CD4-positive, alpha-beta T cell treated with Interleukin-2 at 100 ng/mL for 4 hours (primary cell): ENCODE measurements around the gene SERPINA1.

Experiments used
- DNase-seq: peaks from one replicate; pipeline ENCODE4 v3.0.0-alpha.2; 2020; ENCODE audit warnings: low spot score

SERPINA1 gene

DNA sequence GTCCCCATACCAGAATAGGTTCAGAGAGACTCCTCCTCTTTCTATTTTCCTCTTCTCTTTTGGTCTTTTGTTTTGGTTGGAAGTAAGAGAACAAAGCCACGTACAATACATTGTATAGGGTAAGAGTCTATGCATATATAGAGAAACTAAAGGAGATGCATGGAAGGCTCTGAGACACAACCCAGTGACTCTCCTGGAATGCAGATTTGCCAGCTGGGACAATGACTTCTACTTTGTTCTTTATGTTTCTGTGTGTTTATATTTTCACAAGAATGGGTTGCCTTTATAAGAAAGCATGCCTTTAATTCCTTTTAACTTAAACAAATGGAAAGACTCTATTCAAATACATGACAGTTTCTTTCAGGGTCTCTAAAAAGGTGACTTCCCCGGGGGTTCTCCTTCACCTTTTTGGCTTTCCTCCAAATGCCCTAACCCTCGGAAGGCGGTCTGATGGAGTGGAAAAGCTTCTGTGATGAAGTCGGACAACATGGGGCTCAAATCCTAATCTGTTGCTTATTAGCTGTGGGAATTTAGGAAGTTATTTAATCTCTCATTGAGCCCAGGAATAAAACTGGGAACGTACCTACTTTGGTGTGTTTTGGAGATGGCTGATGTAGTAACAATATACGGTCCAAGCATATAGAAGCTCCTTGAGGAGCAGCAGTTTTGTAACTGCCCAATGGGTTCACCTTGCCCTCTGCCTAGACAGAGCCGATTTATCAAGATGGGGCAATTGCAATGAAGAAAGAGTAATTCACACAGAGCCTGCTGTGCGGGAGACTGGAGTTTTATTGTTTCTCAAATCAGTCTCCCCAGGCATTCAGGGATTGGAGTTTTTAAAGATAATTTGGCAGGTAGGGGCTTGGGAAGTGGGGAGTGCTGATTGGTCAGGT lies 9.1 kb upstream of the SERPINA1 start:
- no peak for DNase-seq

DNA sequence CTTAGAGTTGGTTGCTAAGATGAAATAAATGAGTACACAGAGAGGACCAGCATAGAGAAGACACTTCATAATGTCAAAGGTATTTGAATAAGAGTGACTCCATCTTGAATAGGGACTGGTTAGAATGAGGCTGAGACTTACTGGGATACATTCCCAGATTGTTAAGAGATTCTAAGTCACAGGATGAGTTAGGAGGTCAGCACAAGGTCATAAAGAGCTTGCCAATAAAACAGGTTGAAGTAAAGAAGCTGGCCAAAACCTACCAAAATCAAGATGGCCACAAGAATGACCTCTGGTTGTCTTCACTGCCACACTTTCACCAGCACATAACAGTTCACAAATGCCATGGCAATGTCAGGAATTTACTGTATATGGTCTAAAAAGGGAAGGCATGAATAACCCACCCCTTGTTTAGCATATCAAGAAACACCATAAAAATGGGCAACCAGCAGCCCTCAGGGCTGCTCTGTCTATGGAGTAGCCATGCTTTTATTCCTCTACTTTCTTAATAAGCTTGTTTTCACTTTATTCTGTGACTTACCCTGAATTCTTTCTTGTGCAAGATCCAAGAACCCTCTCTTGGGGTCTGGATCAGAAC lies 8.3 kb upstream of the SERPINA1 start:
- DNase-seq = no peak

- DNase-seq = no peak
These were observed 7.6 kb upstream of the SERPINA1 start for GRCh38 chr14:94395888-94396574.

DNA sequence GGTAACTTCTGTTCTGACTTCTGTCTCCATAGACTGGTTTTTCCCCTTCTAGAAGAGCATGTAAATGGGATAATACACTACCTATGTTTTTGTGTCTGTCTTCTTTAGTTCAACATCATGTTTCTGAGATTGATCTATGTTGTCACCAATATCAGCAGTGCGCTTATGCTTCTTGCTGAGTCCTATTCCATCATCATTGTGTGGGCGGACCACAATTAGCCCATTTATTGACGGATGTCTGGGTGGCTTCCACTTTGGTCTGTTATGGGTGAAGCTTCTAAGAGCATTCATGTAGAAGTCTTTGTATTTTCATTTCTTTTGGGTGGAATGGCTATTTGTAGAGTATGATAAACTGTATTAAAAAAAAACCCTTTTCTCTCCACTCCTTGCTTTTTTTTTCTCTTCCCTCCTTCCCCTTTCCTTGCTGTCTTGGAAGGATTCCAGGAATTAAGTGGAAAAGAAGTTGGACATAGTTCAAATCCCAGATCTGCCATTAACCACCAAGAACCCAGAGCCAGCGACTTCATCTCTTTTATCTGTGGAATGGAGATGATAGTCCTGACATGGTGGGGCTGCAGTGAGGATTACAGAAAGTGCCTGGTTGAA lies 7.0 kb upstream of the SERPINA1 start:
- DNase-seq = no peak

- DNase-seq = peak; percentile 5
These were observed 6.3 kb upstream of the SERPINA1 start for GRCh38 chr14:94394581-94395207.

GRCh38 chr14:94394025-94394493 lies 5.7 kb upstream of the SERPINA1 start:
- DNase-seq = no peak

DNA sequence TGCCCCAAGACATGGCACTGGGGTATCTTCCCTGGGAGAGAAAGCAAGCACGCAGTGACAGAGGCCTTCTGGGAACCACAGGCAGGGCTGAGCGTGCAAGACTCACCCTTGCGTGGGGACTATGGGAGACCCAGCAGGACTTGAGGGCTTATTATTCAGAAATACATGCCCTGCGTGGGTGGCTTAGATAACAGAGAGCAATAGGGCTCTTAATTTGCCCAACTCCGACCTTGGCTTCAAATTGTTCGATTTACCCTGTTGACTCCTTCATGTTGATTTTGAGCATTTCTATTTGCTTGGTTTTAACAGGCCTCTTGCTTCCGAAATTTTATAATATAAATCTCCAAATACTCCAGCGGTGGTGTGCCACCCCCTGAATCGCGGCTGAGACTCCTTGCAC lies 5.1 kb upstream of the SERPINA1 start:
- no peak for DNase-seq

- DNase-seq = peak; percentile 37
These were observed 4.1 kb upstream of the SERPINA1 start for GRCh38 chr14:94392510-94392935.

DNA sequence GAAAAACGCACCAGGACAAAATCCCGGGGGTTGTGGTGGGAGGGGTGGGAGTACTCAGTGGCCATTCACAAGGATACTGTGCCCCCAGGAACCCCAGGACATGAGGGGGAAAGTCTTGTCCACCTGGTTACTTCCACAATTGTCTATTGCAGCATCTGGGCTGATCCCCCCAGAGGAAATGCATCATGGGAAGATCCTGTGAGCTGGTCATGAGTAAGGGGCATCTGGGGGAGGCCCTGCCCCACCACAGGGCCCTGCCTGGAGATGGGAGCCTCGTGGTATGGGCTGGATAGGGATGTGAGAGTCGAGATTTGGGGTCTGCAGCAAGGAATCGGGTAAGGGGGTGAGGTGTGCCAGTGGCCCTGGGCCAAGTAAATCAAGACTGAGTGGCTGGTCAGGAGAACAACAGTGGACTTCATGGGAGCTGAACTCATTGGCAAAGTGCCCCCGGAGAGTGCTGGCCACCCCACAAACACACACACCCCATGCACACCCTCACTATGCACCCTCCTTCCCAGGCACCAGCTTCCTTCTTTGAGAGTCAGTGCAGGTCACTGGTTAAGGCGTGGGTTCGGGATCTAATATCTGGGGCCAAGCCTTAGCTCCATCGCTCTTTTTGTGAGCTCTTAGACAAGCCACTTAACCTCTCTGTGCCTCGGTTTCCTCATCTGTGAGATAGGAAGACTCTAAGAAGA lies 3.0 kb upstream of the SERPINA1 start:
- no peak for DNase-seq

DNA sequence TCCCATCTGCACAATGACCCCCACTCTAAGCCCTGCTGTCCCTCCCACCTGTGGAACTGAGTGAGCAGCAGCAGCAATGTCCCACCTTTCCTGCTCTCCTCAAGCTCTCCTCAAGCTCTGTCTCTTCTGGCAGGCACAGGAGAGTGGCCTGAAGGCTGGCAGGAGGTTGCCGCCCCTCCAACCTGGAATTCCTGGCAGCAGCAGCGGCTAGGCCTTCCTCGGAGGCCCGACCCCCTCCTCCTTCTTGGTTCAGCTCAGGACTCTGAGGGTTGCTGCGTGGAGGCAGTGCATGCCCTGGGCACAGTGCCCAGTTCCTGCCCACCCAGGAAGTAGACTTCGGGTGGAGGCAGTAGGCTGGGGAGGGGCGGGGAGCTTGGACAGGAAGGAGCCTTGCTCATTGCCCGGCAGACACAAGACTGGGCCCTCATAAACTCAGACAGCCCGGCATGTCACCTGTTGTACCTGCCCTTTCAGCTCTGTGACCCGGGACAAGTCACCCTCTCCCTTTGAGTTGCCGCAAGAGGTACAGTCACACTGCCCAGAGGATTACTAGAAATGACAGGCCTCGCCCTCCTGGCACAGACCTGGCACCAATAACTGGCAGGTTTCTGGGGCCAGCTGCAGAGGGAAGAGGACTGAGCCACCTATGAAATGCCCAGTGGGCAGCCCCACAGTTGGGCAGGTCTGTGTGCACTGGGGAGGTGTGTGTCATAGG lies 2.1 kb upstream of the SERPINA1 start:
- DNase-seq = no peak

GRCh38 chr14:94389731-94390371 lies 1.4 kb upstream of the SERPINA1 start:
- DNase-seq = no peak

DNA sequence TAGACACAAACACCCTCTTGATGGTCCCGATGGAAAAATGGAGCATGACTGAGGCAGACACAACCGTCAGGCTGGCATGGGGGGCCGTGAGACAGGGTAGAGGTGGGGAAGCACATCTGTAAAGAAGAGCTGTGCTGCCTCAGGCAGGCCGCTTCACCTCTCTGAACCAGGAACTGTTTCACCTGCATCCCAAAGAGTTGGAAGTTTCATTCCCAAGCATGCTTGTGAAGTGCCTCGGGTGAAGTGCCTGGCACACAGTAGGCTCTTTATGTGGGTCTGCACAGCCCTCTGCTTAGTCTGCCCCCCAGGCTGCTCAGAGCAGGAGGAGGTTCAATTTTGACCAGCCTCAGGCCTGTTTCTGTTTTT lies 685 bp upstream of the SERPINA1 start:
- DNase-seq = no peak

- DNase-seq = no peak
These were observed 397 bp downstream of the SERPINA1 start for GRCh38 chr14:94388027-94388383.

DNA sequence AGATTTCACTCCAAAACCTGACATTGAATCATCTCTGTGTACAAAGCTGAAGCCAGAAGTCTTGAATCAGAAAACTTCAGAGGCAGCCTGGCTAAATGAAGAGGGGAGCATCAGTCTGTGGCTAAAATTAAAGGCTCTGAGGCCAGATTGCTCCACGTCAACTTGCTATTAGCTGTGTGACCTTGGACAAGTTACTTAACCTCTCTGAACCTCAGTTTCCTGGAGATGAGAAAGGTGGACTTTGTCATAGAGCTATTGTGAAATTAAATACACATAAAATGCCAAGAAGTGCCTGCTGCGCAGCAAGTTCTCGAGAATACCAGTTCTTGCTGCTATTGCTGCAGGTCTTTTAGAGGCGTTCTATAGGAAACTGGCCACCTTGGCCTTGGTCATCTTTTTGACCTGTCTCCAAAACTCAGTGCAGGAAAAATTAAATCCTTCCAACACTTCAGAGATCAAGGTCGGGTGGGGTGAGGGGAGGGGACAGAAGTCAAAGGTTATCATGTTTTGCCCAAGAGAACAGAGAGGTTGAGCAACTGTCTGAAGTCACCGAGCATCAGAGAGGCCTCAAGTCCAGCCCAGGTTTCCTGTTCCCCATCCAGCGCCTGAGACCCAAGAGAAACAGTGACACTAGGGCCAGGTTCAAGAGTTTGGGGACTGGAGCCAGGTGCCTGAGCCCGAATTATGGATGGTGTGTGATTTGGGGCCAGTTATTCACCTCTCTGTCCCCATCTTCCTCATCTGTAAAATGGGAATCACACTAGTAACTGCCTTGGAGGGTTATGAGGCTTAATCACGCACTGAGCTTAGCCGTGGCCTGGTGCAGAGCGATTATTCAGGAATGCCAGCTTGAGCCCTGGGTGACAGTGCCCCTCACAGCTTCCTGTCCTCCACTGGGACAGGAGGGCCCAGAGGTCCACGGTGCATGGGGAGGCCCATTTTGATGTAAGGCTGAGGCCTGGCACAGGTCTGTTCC lies 1.1 kb downstream of the SERPINA1 start:
- no peak for DNase-seq

- no peak for DNase-seq
These were observed 2.0 kb downstream of the SERPINA1 start for GRCh38 chr14:94386085-94387031.

DNA sequence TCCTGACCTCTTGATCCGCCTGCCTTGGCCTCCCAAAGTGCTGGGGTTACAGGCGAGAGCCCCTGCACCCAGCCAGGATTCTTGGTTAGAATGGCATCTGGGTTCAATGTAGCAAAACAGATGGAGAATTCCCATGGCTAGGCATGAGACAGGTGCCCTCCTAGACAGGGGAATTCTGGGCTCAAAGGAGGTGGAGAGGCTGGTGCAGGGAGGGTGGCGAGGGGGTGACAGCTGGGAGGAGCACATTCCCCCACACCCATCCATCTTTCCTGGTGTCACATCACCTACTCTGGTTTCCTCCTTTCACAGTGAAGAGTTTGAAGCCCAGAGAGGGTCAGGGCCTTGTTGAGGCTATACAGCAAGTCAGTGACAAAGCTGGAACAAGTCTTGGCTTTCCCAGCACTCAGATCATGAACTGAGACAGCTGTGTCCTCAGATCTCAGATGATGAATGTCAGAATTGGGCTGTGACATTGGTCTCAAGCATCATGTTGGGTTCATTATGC lies 2.8 kb downstream of the SERPINA1 start:
- no peak for DNase-seq

GRCh38 chr14:94384342-94384741 lies 4.1 kb downstream of the SERPINA1 start:
- DNase-seq = no peak

- no peak for DNase-seq
These were observed 4.6 kb downstream of the SERPINA1 start for GRCh38 chr14:94383777-94384176.
